GM21526 (cell line): ENCODE measurements around the gene ZRANB1.

ENCODE experiments used
- ATAC-seq: cut with Tn5 transposase; IDR thresholded peaks from one replicate; pipeline ENCODE4 v1.9.1; 2021; ENCODE audit warnings: moderate library complexity; ENCODE audit not compliant: unreplicated experiment, low FRiP score

ZRANB1 gene

DNA sequence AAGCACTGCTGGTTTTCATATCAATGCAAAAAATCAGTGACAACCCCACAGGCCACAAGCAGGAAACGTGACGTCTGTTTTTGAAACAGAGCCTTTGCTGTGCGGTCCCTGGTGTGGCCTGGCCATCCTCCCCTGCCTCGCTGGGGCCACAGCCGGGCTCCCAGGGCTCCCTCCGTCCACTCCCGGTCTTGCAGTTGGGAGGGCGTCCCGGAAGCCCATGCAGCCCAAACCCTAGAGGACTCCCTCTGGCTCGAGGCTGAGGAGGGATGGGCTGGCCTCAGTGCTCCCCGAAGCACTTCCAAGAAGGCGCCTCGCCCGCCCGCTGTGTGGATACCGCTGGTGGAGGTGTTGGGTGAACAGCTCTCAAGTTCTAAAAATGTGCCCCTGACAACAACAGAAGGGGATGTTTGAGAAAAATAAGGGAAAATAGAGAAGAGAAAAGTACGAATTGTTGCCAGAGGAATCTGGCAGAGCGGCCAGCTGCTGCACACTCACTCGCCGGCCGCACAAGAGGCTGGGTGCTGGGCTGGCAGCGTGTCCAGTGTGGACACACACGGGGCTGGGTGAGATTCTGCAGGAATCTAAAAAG lies 73.5 kb downstream of the ZRANB1 start:
- ATAC-seq = no peak

DNA sequence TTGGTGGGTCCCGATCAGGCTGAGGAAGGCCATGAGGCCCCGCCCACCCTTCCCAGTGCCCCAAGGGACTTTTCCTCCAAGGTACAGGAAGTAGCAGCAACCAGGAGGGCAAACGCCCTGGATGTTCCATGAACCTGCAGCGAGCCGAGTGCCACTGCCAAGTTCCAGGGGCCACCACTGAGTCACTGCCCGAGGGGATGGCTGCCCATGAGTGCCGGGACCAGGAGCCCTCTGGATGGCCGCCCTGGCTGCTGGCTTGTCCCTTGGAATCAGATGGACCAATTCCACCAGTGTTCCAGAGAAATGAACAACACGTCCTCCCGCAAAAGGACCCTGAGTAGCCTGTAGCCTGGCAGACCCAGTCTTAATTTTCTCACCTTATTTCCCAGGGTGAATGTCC lies 74.2 kb downstream of the ZRANB1 start:
- no peak for ATAC-seq

DNA sequence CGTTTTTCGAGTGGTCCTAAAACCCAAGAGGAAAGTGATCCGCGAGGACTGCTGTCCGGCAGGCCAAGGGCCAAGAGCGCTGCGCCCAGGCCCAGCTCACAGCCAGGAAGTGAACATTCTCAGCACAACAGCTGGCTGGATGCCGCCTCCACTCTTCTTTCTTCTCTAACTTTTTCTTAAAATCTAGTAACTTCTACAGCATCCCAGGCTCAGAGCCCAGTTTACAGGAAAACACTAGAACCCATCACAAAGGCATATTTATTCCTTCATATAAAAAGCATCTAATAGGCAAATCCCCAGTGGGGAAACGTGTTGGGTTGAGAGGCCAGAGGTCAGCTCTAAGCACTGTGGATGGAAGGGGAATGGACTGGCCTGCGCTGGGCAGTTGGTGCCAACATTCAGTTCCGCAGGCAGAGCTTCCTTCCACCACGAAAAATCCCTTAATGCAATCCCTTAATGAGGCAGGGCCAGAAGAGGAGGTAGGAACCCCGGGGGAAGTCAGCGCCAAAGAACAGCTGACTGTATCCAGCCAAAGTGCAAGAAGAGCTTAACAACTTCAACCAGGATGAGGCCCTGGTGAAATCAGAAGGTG lies 74.8 kb downstream of the ZRANB1 start:
- ATAC-seq = no peak

DNA sequence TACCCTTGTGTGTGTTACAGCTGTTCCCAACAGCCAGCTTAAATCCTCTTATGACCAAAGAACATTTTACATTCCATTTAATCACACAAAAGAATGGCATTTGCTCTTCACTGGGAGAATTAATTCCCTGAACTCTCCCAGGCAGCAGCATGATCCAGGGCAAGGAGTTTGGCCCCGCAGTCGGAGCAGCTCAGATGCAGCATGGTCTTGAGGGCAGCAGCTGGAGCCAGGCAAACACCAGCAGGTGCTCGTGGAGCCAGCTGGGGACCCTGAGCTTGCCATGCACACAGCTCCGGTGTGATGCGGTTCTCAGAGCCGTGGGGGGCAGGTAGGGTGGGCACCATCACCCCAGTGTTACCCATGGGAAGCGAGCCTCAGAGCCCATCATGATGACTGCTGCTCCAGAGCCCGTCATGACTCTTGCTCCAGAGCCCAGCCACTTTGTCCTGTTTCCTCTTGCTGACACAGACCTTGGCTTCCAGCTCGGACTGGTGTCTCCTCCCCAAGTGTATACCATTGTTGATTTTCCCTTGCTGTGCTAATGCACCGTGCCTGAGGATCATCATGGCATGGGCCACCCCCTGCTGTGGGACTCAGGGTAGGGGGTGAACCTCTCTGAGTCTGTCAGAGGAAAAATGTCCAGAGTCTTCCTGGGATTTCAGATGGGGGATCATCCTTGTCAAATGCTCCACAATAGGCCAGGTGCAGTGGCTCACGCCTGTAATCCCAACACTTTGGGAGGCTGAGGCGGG lies 75.8 kb downstream of the ZRANB1 start:
- ATAC-seq = no peak

DNA sequence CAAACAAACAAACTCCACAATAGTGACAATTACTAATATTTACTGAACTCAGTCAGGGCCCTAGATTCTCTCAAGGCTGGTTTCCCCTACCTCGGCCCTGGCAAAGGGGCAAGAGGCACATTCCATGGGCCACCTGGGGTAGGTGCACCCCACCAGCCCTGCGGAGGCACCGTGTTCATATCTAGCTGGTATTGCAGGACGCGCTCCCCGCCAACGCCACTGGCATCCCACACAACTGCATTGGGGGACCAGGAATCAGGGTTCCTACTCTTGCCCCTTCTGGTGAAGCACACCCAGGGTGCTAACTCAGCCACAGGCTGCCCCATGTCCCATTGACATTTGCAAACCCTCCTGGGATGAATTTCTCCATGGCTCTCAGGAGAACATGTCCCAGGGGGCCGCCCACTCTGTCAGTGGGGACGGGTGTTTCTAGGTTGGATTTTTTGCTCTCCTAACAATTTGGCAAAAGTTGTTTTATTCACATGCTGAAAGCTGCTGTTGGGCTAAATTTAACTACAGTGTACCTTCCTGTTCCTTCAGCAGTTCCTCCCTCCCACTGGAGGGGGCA lies 76.7 kb downstream of the ZRANB1 start:
- ATAC-seq = no peak

DNA sequence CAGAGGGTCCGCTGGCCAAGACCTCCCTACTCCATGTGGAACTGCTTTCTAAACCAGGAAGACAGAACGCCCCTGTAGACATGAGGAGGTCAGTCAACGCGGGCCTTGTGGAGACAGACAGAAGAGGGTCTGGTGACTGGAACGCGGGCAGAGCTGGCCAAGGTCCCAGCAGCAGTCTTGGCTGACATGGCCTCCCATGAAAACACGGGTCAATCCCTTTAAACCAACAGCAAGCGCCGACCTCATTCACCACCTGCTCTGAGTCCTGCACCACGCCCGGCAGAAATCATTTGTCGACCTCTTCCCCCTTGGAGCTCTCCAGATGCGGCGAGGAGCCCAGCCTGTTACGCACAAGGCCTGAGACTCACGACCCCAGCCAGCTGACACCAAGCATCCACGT lies 78.5 kb downstream of the ZRANB1 start:
- ATAC-seq = no peak

DNA sequence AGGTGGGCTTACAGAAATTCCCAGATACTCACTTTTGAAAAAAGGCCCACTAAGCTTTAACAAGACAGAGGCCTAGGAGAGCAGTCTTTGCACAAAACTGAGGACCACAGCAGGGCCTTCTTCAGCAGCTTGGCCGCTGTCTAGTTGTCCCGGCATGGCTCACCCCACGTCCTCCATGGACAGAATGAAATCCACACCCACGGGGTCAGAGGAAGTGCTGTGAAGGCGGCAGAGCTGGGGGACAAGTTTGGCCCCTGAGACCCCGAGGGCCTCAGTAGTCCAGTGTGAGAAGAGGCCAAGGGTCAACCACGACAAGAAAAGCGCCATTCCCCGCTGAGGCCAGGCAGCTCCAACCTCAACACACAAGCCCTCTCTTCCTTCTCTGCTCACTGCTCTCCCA lies 78.9 kb downstream of the ZRANB1 start:
- no peak for ATAC-seq

DNA sequence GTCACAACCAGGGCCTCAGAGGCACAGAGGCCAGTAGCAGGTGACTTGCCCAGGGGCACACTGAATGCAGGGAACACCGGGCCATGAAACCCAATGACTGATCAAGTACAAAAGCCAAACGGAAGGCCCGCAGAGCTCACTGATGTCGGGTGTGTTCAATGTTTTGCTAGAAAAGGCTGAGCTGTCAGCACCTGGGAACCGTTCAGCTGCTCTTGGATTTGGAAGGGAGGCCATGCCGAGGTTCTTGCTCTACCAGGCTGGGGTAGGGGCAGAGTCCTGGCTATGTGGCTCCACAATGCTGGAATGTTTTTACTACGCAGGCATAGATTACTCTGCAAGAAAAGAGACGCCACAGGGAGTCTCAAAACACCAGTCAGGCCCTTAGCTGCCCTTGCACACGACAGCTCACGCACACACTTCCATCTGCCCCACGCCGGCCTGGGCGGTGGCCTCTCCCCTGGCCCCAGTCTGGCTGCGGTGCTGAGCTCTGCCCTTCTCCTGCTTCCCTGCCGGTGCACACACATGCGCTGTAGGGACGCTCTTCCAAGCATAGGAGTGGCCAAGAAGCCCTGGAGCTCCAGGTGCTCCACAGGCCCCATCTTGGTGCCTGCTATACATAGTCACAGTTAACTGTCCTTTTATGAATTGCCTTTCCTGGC lies 79.9 kb downstream of the ZRANB1 start:
- ATAC-seq = no peak

DNA sequence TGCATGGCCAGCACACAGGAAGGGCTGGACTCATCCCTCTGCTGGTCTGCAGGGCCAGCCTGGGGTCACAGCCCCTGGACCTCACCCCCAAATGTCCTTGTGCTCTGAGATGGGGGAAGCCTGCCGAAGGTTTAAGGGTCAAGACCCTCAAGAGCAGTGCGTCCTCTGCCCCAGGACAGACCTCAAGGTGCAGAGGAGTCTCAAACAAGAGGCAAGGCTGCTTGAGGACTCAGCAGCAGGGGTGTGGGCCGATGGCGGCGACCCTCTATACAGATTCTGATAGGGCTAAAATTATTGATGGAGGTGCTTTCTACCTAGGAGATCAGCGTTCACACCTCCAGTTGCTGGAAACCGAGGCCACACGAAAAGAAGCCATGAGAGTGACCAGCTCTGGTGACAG lies 80.7 kb downstream of the ZRANB1 start:
- ATAC-seq = no peak

DNA sequence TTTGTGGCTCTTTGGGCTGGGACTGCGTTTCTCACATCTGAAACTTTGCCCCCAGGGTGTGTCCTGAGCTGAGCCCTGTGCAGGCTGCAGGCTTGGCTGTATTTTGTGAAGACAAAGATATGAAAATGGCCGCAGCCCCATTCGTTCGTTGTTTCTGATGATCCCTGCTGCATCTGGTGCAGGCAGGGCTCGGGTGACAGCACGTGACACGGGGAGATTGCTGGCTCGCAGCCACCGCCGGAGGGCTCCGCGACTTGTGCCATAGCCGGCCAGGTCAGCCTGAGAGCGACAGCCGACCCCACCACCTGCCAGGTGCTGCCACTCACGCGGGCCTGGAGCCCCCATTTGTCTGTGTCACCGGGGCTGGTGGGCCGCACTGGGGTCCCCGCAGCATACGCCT lies 81.3 kb downstream of the ZRANB1 start:
- ATAC-seq = no peak

DNA sequence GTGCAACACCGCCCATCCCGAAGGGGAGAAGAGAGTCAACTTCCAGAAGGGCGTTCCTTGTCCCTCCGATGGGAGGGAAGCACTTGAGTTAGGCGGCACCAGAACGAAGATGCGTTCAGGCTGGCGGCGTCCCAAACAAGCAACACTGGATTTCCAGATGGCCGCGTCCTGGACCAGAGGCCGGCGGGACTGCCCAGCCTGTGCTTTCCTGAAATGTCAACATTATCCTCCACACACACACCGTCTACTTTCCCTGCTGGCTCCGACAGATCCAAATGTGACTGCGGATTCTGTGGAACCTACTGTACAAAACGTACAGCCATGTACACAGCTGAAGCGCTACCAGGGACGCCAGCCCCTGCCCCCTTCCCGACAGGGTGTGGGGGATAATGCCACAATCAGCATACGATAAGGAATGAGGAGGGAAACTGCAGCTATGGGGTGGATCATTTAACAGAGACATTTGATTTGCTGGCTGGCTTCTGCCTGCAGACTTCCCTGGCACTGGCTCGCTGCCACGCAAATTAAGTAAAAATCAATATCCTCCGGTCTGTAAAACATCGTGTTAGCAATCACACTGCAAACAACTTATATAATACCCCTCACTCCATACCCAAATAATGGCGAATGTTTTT lies 82.1 kb downstream of the ZRANB1 start:
- ATAC-seq = no peak

DNA sequence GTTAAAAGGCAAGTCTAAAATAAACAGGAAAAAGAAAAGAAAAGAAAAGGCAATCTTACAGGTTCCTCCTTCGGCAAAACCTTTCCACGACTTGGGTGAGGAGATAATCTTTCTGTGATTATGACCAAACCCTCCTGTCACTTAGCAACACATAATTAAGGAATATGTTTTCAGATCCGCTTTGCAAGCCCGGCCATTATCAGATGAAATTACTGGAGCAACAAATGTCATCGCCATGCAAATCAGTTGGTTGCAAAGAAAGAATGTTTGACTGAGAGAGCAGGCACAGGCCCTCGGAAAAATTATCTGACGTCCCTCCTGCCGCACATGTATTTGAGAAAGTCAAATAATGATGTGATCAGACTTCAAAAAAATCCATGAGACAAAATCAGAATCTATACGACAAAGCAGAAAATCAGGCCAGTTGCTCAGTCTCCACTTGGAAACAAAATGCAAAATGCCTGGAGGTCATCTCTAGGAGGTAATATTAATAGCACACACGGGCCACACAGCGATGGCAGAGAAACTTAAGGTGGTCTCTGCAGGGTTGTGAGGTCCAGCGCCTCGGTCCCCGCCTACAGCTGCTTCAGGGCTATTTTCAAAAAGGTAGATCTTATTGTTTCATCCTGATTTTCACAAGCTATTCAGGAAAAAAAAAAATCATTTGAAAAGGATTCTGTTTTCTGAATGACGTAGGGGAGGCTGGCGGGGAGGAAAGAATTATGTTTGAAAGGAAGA lies 82.7 kb downstream of the ZRANB1 start:
- no peak for ATAC-seq

DNA sequence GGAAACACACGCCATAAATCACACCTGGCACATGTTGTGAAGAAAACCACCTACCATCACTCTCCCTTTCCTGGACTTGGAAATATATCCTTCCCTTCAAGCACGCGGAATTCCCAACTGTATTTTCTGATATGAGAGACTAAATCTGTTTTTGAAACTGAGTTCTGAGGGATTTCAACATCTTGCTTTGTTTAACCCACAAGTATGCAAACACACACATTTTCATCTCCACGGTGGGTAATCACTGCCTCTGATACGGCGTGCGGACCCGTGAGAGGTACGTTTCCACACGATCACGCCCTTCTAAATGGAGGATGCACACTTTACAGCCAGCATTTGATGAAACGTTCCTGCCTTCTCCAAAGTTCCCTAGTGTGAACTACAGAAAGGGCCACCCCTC lies 83.4 kb downstream of the ZRANB1 start:
- ATAC-seq = no peak

DNA sequence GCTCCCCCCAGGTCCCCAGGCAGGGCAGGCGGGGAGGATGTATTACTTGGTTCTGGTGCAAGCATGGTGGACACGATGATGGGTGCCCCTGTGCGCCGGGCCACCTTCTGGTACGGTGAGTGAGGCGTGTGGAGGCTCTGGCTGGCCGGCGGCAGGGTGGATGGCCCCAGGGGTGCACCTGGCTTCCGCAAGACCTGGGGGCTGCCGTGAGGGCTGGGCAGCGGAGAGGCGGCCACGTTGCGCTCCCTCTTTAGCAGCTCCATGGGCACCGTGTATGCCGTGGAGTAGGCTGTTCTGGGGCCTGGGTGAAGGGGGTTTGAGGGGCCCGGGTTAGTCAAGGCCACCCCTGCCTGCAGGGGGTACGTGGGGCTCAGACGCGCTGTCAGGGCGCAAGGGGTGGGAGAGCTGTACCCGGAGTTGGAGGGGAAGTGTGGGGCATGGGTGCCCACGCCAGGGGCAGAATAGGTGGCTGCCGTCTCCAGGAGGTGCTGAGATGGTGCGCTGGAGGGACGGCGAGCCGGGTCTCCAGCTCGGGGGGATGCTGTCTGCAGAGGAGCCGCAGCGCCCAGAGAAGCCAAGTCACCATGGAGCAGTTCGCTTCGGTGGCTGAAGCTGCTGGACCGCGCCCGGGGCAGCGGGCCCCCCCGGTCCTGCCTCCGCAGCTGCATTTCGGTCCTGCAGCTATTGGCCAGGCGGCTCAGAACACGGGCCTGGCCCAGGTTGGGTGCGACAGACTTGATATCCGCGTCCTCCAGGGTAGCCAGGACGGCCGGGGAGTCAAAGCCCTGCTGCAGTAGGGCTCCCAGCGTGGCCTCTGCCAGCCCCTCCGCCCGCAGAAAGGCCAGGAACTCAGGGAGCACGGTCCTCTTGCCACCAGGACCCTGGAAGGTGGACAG lies 84.4 kb downstream of the ZRANB1 start:
- ATAC-seq = no peak

DNA sequence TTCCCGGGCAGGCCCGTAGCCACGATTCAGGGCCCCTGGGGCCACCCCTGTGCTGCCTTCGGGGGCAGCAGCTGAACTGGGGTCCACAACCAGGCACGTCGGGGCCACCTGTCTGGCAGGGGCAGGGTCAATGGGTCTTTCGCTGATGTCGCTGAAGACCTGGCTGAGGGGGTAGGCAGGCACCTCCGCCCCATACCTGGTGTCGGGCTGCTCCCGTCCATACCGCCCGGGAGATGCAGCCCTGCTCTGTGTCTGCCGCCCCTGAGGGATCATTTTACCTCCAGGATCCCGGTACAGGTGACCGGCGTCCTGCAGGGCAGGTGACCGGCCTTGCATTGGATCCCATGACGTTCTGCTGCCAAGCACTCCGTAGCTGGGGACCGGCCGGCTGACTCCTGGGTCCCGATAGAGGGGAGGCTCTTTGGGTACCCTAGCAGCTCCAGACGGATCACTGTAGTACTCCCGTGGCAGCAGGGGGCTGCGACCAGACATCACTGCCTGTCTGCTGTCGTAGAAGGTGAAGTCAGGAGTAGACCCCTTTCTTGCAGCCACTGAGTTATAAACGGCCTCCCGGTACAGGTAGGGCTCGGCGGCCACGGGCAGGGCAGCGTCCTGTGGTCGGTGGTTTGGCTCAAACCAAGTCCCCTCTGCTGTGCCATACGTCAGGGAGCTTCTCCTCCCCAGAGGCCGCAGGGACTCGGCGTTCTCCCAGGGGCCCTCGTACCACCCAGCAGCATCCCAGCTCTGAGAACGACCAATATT lies 85.2 kb downstream of the ZRANB1 start:
- ATAC-seq = no peak

DNA sequence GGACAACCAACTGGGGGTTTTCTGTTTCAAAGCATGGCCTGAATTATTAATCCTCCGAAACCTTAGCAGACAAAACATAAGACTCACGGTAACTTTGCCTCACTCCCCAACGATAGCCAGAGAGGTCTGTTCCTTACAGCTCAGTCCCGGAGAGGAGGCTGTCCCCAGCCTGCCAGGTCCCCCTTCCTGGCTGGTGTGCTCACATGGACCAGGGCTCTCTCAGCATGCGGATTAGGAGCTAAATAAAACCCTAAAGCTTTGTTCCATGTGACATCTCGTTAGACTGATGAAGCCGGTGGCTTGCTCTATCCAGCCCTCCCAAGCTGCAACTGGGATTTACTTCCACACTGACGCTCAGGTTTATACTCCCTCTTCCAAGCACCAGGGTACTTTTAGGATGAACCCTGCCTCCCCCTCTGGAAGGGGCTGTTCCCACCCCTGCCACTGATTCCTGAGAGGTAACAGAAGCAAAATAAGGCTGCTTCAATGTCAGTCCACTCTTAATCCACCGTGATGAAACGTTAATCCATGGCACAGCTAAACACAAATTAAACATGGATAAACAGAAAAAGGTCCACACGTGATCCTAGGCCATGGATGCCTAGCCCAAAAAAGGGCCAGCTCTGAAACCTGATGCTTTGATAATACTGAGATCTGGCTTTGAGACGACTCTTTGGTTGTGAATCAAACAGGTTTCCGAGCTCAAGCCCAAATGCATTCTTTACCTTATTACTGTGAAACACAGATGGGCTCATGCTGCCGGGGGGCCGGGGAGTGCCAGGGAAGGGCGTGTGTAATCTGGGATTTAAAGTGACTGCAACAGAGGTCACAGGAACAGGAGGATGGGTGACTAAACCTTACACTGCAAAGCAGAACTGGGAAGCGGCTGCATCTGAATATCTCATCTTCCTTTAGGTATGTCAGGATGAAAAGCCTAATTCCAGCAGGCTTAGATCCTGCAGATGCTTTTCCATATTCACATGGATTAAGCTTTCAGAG lies 86.2 kb downstream of the ZRANB1 start:
- ATAC-seq = no peak

DNA sequence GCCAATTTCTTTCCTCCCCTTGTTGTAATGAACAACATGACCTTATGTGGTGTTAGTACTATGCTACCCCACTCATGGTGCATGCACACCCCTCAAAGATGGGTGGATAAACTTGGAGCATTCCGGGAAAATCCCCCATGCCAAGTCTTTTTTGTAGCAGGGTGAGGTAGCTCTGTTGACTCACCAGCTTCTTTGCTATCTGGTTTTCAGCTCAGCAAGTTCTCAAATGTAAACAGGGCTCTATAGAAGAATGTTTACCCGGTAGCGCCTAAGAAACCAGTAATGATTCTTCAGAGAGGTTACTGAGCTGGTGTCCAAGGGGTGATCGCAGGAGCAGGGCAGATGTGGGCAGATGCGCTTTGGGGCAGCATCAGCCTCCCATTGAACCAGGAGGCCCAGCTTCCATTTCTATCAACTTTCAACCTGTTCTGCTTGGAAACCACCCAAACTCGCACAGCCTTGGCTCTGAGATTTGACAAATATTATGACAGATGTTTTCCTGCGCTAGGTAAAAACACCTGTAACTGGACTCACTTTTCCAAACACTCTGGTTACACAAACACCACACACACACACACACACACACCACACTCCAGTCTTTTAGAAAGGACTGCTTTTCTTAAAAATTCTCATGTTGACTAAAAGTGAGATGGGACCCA lies 87.8 kb downstream of the ZRANB1 start:
- no peak for ATAC-seq
